EL (cell line): ENCODE data around the gene COL13A1.

ENCODE experiments used
- DNase-seq: peaks from one replicate; pipeline ENCODE4 v3.0.0-alpha.2; 2016

Gene COL13A1

GRCh38 chr10:69801434-69802315 is at the start of gene COL13A1:
Gene COL13A1, plus strand, starts transcription at chr10:69801906. Its CDS starts 518 bp downstream, at chr10:69802424.
- DNase-seq = peak; percentile 90

- DNase-seq = no peak
Measured at GRCh38 chr10:69752479-69752878, 49.2 kb upstream of the COL13A1 start.

GRCh38 chr10:69756279-69756678 is 45.4 kb upstream of the COL13A1 start:
- no peak for DNase-seq

GRCh38 chr10:69757206-69757552 is 44.5 kb upstream of the COL13A1 start:
- DNase-seq = no peak

GRCh38 chr10:69757553-69758309 is 44.0 kb upstream of the COL13A1 start:
- DNase-seq = peak; percentile 47

- DNase-seq = no peak
Measured at GRCh38 chr10:69758310-69758728, 43.4 kb upstream of the COL13A1 start.

GRCh38 chr10:69759641-69760040 is 42.1 kb upstream of the COL13A1 start:
- no peak for DNase-seq

- no peak for DNase-seq
Measured at GRCh38 chr10:69760072-69760471, 41.6 kb upstream of the COL13A1 start.

- no peak for DNase-seq
Measured at GRCh38 chr10:69761320-69761719, 40.4 kb upstream of the COL13A1 start.

- DNase-seq = no peak
Measured at GRCh38 chr10:69766161-69766910, 35.4 kb upstream of the COL13A1 start.

- no peak for DNase-seq
Measured at GRCh38 chr10:69767793-69768192, 33.9 kb upstream of the COL13A1 start.

GRCh38 chr10:69768386-69768785 is 33.3 kb upstream of the COL13A1 start:
- no peak for DNase-seq

- peak; percentile 89 for DNase-seq
Measured at GRCh38 chr10:69769395-69769992, 32.2 kb upstream of the COL13A1 start.

- no peak for DNase-seq
Measured at GRCh38 chr10:69772933-69773704, 28.6 kb upstream of the COL13A1 start.

- DNase-seq = no peak
Measured at GRCh38 chr10:69774596-69774995, 27.1 kb upstream of the COL13A1 start.

- DNase-seq = no peak
Measured at GRCh38 chr10:69780077-69780476, 21.6 kb upstream of the COL13A1 start.

- no peak for DNase-seq
Measured at GRCh38 chr10:69781576-69781975, 20.1 kb upstream of the COL13A1 start.

- no peak for DNase-seq
Measured at GRCh38 chr10:69783515-69783914, 18.2 kb upstream of the COL13A1 start.

- peak; percentile 61 for DNase-seq
Measured at GRCh38 chr10:69786791-69787190, 14.9 kb upstream of the COL13A1 start.

GRCh38 chr10:69787681-69788080 is 14.0 kb upstream of the COL13A1 start:
- DNase-seq = no peak

- no peak for DNase-seq
Measured at GRCh38 chr10:69789164-69789576, 12.5 kb upstream of the COL13A1 start.

GRCh38 chr10:69791812-69792211 is 9.9 kb upstream of the COL13A1 start:
- DNase-seq = no peak
